ENCODE data around the gene LUZP4. TPM values are rescaled to one million over a fixed set of nuclear protein-coding genes. Genes with fewer than 3 reads are reported as not detected.

The LUZP4 gene
- total RNA-seq, 1 experiment from 2014 or later = not detected

- no peak for TF ChIP-seq IRF1 (CRISPR knock-in tag; IDR thresholded peaks at IDR 0.05)
- no peak for TF ChIP-seq ZNF396 (CRISPR knock-in tag; IDR thresholded peaks at IDR 0.05; ENCODE audit: borderline replicate concordance)
Observed at GRCh38 chrX:115297189-115297588, 7.7 kb downstream of the LUZP4 start (continued).

- ChIA-PET POLR2A (no interaction called here), CTCF (interaction anchor here (1.2 to 1.5 kb wide), 2 partner anchors 19 to 84 kb away, joined by 5 to 7 read pairs; no protein-coding TSS in a partner anchor)
- Mint-ChIP-seq H3K4me1 (peaks cover 19% of the 10 kb centered on the region), H3K9me3 (peaks cover 4% of the 10 kb centered on the region; the same call in 1 of the 2 replicates), H3K4me3 (no peak overlapping the region), H3K27ac (no peak overlapping the region), H3K36me3 (peaks cover 7% of the 10 kb centered on the region), H3K27me3 (ENCODE audit: low read depth) (no peaks in the 10 kb centered on the region)
- DNase-seq (ENCODE audit: low spot score) = no peak
- TF ChIP-seq GTF2I (CRISPR knock-in tag; conservative IDR thresholded peaks at IDR 0.05) (no peak), STAT6 (CRISPR knock-in tag; conservative IDR thresholded peaks at IDR 0.05; ENCODE audit: low read depth) (no peak), ZNF416 (CRISPR knock-in tag; IDR thresholded peaks at IDR 0.05) (no peak), NR2C2 (CRISPR knock-in tag; IDR thresholded peaks at IDR 0.05) (no peak), PREB (CRISPR knock-in tag; IDR thresholded peaks at IDR 0.05; ENCODE audit: borderline replicate concordance) (no peak), MXD4 (CRISPR knock-in tag; IDR thresholded peaks at IDR 0.05; ENCODE audit: borderline replicate concordance) (no peak), ESRRA (CRISPR knock-in tag; IDR thresholded peaks at IDR 0.05; ENCODE audit: borderline replicate concordance) (no peak), ATF1 (CRISPR knock-in tag; IDR thresholded peaks at IDR 0.05) (no peak), PRDM15 (CRISPR knock-in tag; IDR thresholded peaks at IDR 0.05) (no peak), FOXP4 (CRISPR knock-in tag; IDR thresholded peaks at IDR 0.05) (no peak), ZNF671 (CRISPR knock-in tag; IDR thresholded peaks at IDR 0.05) (no peak)
- ATAC-seq = peak; percentile 58
Observed at GRCh38 chrX:115311139-115311538, 21.6 kb downstream of the LUZP4 start.

- ChIA-PET POLR2A (no interaction called here), CTCF (interaction anchor here (1.2 to 1.5 kb wide), 2 partner anchors 19 to 85 kb away, joined by 5 to 7 read pairs; no protein-coding TSS in a partner anchor)
- DNase-seq (ENCODE audit: low spot score) (peak; percentile 67), ATAC-seq (peak; percentile 97)
- H3K36me3 Mint-ChIP-seq = peaks cover 9% of the 10 kb centered on the region
- peaks cover 19% of the 10 kb centered on the region for H3K4me1 Mint-ChIP-seq
- H3K4me3 Mint-ChIP-seq = peak overlapping the region; percentile 45
- peaks cover 4% of the 10 kb centered on the region; the same call in 1 of the 2 replicates for H3K9me3 Mint-ChIP-seq
- no peak overlapping the region for H3K27ac Mint-ChIP-seq
- no peaks in the 10 kb centered on the region for H3K27me3 Mint-ChIP-seq (ENCODE audit: low read depth)
- no peak for TF ChIP-seq TCF7 (CRISPR knock-in tag; IDR thresholded peaks at IDR 0.05; ENCODE audit: low read depth)
- peak; percentile 60 for TF ChIP-seq MAX (CRISPR knock-in tag; IDR thresholded peaks at IDR 0.05)
- no peak for TF ChIP-seq ZSCAN18 (CRISPR knock-in tag; IDR thresholded peaks at IDR 0.05)
- peak; percentile 89 for TF ChIP-seq USF1 (CRISPR knock-in tag; IDR thresholded peaks at IDR 0.05)
- TF ChIP-seq ETV6 (CRISPR knock-in tag; IDR thresholded peaks at IDR 0.05) = peak; percentile 41; the same call in 1 of the 2 replicates
- TF ChIP-seq USF2 (CRISPR knock-in tag; IDR thresholded peaks at IDR 0.05) = peak; percentile 92
- TF ChIP-seq NFYB (CRISPR knock-in tag; conservative IDR thresholded peaks at IDR 0.05; ENCODE audit: low read depth) = no peak
Observed at GRCh38 chrX:115311601-115312001, 22.1 kb downstream of the LUZP4 start.

Data from WTC11 (cell line).